Dendritic cell treated with granulocyte-macrophage colony-stimulating factor and Interleukin-4, amounts not matched to agents 40 ng/mL and 50 ng/mL, for 4 days (primary cell): ENCODE results near the gene TCF15.

ENCODE experiments used
- H3K27ac Mint-ChIP-seq: one replicate; pipeline ENCODE4 v1.8.0; 2022; ENCODE audit warnings: mild to moderate bottlenecking, mixed read lengths
- H3K27me3 Mint-ChIP-seq: one replicate; pipeline ENCODE4 v1.8.0; 2022; ENCODE audit warnings: mild to moderate bottlenecking, mixed read lengths
- H3K36me3 Mint-ChIP-seq: one replicate; pipeline ENCODE4 v1.8.0; 2022; ENCODE audit warnings: low read depth, mixed read lengths
- H3K4me1 Mint-ChIP-seq: one replicate; pipeline ENCODE4 v1.8.0; 2022; ENCODE audit warnings: low read depth, mixed read lengths
- H3K4me3 Mint-ChIP-seq: one replicate; pipeline ENCODE4 v1.8.0; 2022; ENCODE audit warnings: mild to moderate bottlenecking, moderate library complexity, mixed read lengths
- H3K9me3 Mint-ChIP-seq: one replicate; pipeline ENCODE4 v1.8.0; 2022; ENCODE audit warnings: mixed read lengths
- intact Hi-C: fragments of 100-400 bp; cut with micrococcal nuclease; formaldehyde crosslinking; loops from one replicate; pipeline ENCODE4 v1.15.0; 2022

Gene TCF15

DNA sequence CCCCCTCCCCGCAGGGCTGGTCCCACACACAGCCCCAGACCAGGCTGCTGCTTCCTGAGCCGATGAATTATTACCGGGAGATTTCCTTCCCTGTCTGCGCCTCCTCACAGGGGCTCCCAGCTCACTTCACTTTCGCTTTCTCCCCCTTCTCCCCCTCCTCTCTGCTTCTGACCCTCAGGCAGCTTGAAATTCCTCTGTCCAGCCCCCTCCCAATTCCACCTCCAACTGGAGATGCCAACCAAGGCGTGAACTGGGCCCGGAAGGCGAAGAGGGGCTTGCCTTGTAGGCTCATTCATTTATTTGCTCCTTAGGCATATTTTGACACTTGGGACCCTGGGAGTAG lies 1.7 kb upstream of the TCF15 start:
- Mint-ChIP-seq H3K9me3 (no peaks in the 10 kb centered on the region), H3K36me3 (no peaks in the 10 kb centered on the region), H3K27ac (no peak overlapping the region), H3K27me3 (peaks cover 61% of the 10 kb centered on the region), H3K4me1 (peaks cover 21% of the 10 kb centered on the region), H3K4me3 (no peak overlapping the region)
- intact Hi-C loops, result no loop called here

DNA sequence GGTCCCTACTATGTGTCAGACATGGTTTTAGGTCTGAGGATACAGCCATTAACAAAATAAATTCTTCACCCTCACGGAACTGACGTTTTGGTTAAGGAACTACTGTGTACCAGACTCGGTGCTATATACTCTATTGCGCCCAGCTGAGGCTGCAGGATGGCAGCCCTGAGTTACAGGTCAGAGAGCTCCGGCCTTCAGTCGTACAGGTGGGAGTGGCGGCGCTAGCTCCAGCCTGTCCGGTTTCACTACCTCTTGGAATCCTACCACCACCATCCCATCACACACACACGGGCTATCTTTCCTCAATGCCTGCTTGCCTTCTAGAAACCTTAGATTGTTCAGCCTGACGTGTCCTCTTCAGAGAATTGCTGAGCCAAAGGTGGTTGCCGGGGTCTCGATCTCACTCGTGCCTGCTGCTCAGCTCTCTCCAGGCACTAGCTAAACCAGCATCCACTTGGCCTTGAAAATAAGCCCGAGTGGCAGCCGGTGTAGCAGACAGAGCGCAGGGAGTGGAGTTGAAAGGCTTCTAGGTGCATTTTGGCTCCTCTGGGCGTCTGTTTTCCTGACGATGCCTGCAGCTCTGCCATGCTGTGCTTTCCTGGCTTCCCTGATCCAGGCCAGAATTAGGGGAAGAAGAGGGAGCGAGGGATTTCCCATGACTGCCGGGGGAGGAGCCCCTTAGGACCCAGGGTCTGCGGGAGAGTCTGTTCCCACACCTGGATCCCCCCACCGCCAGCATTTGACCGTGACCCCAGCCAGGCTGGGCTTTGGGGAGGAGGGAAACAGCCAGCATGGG lies 1.1 kb upstream of the TCF15 start:
- H3K27me3 Mint-ChIP-seq, result peaks cover 61% of the 10 kb centered on the region
- intact Hi-C loops, result no loop called here

DNA sequence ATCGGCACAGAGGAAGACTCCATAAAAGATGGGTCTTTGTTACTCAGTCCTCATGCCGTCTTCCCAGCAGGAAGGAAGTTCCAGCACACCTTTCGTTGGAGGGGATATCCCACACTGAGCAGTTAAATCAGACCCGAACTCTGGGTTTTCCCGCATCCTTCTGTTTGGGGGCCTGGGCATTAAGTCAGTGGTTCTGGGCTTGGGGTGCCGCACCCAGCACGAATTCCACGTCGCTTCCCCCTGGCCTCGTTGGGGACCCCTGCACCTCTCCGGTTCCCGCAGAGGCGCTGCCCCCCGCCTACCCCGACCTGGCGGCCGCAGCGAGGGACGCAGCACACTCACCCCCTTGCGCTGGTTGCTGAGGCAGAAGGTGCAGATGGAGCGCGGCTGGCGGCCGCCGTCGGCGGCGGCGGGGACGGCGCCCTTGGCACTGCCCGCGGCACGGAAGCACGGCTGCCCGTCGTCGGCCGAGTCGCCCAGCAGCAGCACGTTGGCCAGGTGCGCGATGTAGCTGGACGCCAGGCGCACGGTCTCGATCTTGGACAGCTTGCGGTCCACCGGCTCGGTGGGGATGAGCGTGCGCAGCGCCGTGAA lies 641 bp downstream of the TCF15 start:
- intact Hi-C loops, result no loop called here
- no peaks in the 10 kb centered on the region for H3K36me3 Mint-ChIP-seq
- no peaks in the 10 kb centered on the region for H3K9me3 Mint-ChIP-seq
- no peak overlapping the region for H3K4me3 Mint-ChIP-seq
- H3K27me3 Mint-ChIP-seq, result peaks cover 61% of the 10 kb centered on the region
- no peak overlapping the region for H3K27ac Mint-ChIP-seq
- H3K4me1 Mint-ChIP-seq, result peaks cover 11% of the 10 kb centered on the region

More for the DNA sequence above, 1.1 kb upstream of the TCF15 start:
- Mint-ChIP-seq H3K27ac (no peak overlapping the region), H3K4me3 (no peak overlapping the region), H3K36me3 (no peaks in the 10 kb centered on the region), H3K9me3 (no peaks in the 10 kb centered on the region), H3K4me1 (peaks cover 21% of the 10 kb centered on the region)

DNA sequence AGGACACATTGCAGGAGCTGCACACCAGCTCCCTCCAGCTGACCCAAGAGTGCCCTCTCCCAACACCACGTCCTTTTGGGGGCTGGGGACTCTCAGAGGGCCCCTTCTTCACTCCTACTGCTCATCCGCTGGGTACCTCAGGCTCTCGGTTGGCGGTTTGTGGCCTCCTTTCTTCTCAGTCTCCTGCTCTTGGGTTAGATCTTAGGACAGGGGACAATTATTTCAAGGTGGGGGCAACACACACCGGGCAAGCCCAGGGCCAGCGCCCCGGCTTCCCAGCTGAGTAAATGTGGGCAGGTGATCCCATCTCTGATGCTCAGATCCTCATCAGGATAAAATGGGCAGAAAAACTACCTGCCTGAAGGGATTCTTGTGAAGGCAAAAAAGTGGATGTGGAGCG lies 1.1 kb downstream of the TCF15 start:
- H3K27me3 Mint-ChIP-seq, result peaks cover 60% of the 10 kb centered on the region
- intact Hi-C loops, result no loop called here
- no peak overlapping the region for H3K27ac Mint-ChIP-seq
- no peaks in the 10 kb centered on the region for H3K36me3 Mint-ChIP-seq
- no peak overlapping the region for H3K4me3 Mint-ChIP-seq
- no peaks in the 10 kb centered on the region for H3K9me3 Mint-ChIP-seq
- H3K4me1 Mint-ChIP-seq, result peaks cover 11% of the 10 kb centered on the region

DNA sequence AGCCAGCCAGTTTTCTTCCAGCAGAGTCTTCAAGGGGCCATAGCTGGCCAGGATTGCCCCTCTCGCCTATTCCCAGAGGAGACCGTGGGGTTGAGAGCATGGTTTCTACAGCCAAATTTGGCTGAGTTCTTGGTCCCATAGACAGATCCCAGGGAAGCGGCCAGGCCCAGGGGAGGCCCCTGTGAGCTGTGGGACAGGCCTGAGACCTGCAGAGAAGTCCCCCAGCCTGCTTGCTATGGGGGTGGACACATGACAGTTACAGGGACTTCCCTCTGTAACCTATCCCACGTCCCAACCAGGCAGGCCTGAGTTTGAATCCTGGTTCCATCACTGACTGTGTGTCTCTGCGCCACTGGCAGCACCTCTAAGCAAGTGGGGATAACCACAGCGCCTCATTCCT lies 2.6 kb downstream of the TCF15 start:
- intact Hi-C loops, result no loop called here
- H3K27me3 Mint-ChIP-seq, result peaks cover 48% of the 10 kb centered on the region
- H3K4me1 Mint-ChIP-seq, result peaks cover 11% of the 10 kb centered on the region
- no peak overlapping the region for H3K27ac Mint-ChIP-seq
- no peak overlapping the region for H3K4me3 Mint-ChIP-seq
- H3K9me3 Mint-ChIP-seq, result no peaks in the 10 kb centered on the region
- no peaks in the 10 kb centered on the region for H3K36me3 Mint-ChIP-seq

DNA sequence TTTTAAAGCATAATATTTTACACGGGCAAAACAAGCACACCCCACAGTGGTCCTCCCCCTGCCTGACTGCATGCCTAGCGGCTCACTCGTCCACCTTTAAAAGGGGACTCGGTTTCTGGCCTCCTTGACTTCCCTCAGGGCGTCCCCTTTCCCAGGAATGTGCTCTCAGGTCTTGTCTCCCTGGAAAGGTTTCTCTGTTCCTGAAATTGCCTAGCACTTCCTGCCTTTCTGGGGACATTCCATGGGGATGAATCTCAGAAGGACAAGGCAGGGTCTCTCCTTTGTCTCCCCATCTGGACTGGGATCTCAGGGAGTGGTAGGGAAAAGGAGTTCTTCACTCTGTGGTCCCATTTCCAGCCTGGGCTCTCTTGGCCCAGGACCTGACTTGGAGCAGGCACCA lies 4.9 kb downstream of the TCF15 start:
- Mint-ChIP-seq H3K9me3 (no peaks in the 10 kb centered on the region), H3K4me1 (no peaks in the 10 kb centered on the region), H3K4me3 (no peak overlapping the region), H3K27me3 (peaks cover 27% of the 10 kb centered on the region), H3K27ac (no peak overlapping the region), H3K36me3 (no peaks in the 10 kb centered on the region)
- intact Hi-C loops, result no loop called here

DNA sequence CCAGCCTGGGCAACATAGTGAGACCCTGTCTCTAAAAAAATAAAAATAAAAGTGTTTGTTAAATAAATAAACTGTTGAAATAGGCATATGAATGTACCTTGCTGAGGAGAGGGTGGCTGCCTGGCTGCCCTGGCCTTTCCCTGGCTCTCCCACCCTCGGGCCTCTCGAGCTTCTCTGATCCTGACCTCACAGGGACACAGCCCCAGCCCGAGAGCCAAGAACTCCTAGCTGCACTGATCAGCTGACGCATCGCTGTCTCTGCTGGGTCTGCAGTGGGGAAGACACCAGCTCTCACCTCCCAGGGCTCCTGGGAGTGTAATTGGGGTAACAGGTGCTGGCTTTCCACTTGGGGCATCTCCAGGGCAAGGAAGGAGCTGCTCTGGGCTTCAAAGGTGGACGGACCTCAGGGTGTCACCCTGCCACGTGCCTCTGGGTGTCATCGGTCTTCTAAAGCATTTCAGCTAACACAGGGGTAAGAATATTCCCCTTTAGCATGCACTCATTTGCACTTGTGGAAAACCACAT lies 6.9 kb downstream of the TCF15 start:
- Mint-ChIP-seq H3K9me3 (no peaks in the 10 kb centered on the region), H3K4me3 (no peak overlapping the region), H3K36me3 (no peaks in the 10 kb centered on the region), H3K27ac (no peak overlapping the region), H3K27me3 (peaks cover 11% of the 10 kb centered on the region), H3K4me1 (no peaks in the 10 kb centered on the region)
- intact Hi-C loops, result no loop called here

DNA sequence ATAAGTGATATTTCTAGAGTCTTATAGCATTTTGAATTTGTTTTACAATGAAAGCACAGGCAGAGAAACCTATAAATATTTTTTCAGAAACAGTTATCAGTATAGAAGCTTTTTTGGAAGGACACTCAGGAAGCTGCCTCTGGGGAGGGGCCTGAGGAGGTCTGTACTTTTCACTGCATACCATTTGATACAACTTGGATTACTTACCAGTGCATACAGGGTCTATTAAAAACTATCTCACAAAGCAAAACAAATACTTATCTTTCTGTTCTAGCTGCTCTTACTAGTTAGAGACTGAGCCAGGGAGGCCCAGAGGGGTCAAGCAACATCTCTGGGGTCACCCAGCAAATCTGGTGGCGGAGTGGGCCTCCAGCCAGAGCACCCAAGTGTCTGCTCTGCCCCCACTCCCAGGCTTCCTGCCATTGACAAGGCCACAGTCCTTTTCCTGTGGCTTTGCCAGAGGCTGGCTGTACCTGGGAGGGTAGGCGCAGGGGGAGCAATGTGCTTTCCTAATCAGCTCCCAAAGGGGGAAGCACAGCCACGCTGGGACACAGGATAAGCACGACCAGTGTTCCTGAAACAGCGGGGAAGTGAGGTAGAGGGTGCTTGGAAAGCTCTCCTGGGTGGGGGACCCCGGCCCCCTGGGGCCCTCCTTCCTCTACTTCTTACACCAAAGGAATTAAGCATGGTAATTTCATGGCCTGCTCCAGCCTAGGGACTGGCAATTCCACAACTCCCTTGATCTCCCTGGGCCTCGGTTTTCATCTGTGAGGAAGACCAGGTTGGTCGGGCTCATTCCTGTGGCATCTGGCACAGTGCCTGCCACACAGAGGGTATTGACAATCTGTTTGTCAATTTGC lies 7.8 kb downstream of the TCF15 start:
- H3K4me3 Mint-ChIP-seq, result no peak overlapping the region
- peaks cover 7% of the 10 kb centered on the region for H3K27me3 Mint-ChIP-seq
- H3K36me3 Mint-ChIP-seq, result no peaks in the 10 kb centered on the region
- H3K9me3 Mint-ChIP-seq, result no peaks in the 10 kb centered on the region
- intact Hi-C loops, result no loop called here
- no peak overlapping the region for H3K27ac Mint-ChIP-seq
- H3K4me1 Mint-ChIP-seq, result no peaks in the 10 kb centered on the region

DNA sequence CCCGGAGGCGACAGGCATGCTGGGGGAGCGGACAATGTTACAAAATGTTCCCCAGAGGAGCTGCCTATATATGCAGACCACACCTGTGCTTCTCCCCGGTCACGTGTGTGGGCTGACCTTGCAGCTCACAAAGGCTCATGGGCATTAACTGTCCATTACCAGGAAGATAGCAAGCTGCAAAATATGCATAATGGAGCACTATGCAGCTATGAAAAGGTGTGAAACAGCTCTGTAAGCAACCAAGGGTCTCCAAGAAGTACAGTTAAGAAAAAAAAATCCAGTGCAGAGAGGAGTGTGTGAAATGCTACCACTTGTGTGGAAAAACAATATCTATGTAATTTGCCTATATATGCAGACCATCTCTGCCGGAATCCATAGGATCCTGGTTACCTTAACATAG lies 9.4 kb downstream of the TCF15 start:
- peaks cover 1% of the 10 kb centered on the region for H3K27me3 Mint-ChIP-seq
- no peaks in the 10 kb centered on the region for H3K9me3 Mint-ChIP-seq
- H3K27ac Mint-ChIP-seq, result no peak overlapping the region
- H3K4me3 Mint-ChIP-seq, result no peak overlapping the region
- intact Hi-C loops, result no loop called here
- H3K4me1 Mint-ChIP-seq, result no peaks in the 10 kb centered on the region
- no peaks in the 10 kb centered on the region for H3K36me3 Mint-ChIP-seq

DNA sequence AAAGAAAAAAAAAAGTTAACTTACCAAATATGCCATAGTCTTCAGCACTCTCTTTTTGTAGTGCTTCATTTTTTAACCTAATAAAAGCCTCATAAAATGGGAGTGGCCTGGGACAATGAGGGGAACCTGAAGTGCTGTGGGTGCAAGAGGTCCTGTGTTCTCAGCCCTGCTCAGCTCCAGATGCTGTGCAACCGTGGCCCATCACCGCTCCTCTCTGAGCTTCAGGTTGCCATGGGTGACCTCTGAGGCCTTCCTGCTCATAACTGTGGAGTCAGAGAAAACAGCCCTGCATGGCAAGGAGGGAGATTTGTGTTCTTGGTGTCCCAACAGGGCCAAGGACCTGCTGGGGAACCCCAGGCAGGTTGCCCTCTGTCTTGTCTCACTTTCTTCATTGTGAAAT lies 10.0 kb downstream of the TCF15 start:
- intact Hi-C loops, result no loop called here
- Mint-ChIP-seq H3K27me3 (peaks cover 4% of the 10 kb centered on the region), H3K27ac (no peak overlapping the region), H3K4me3 (no peak overlapping the region), H3K36me3 (no peaks in the 10 kb centered on the region), H3K9me3 (no peaks in the 10 kb centered on the region), H3K4me1 (no peaks in the 10 kb centered on the region)

DNA sequence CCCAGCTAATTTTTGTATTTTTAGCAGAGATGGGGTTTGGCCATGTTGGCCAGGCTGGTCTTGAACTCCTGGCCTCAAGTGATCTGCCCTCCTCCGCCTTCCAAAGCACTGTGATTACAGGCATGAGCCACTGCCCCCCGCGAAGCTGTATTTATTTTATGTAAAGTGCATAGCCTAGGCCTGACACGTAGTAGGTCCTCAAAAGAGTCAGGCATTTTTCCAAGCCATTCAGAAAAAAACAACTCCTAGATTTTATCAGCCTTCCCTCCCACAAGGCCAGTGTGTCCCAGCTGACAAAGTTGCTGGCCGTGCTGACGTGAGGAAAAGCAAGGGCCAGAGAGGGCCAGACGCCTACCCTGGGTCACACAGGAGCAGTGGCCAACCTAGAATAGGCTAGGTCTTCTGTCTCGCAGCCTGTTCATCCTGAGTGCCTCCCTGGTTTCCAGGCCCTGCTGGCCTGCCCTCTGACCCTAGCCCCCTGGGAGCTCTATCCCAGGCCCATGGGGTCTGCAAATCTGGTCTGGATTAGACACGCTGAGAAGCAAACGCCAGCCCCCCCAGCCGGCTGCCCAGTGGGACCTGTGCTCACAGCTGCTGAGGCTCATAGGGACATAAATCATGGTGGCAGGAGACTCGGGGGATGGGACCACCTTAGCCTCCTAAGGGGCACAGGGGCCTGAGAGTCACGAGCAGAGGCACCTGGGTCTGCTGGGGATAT lies 11.8 kb downstream of the TCF15 start:
- Mint-ChIP-seq H3K27ac (no peak overlapping the region), H3K36me3 (no peaks in the 10 kb centered on the region), H3K4me1 (no peaks in the 10 kb centered on the region), H3K9me3 (no peaks in the 10 kb centered on the region), H3K27me3 (peaks cover 5% of the 10 kb centered on the region), H3K4me3 (no peak overlapping the region)
- intact Hi-C loops, result no loop called here

DNA sequence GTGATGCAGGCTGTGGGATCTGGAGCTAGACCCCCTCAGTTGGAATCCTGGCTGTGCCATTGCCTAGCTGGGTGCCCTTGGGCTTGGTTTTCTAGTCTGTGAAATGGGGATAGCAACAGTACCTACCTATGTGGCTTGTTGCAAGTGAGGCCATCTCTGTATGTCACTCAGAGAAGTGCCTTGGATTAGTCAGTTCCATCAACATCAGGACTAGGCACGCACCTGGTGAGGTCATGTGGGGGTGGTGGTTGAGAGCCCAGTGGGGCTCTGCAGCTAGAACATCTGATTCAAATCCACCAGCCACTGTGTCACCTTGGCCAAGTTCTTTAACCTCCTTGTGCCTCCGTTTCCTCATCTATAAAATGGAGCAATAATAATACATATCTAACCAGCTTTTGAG lies 12.5 kb downstream of the TCF15 start:
- no peaks in the 10 kb centered on the region for H3K36me3 Mint-ChIP-seq
- H3K27me3 Mint-ChIP-seq, result peaks cover 4% of the 10 kb centered on the region
- H3K4me3 Mint-ChIP-seq, result no peak overlapping the region
- no peak overlapping the region for H3K27ac Mint-ChIP-seq
- H3K9me3 Mint-ChIP-seq, result no peaks in the 10 kb centered on the region
- no peaks in the 10 kb centered on the region for H3K4me1 Mint-ChIP-seq
- intact Hi-C loops, result no loop called here

DNA sequence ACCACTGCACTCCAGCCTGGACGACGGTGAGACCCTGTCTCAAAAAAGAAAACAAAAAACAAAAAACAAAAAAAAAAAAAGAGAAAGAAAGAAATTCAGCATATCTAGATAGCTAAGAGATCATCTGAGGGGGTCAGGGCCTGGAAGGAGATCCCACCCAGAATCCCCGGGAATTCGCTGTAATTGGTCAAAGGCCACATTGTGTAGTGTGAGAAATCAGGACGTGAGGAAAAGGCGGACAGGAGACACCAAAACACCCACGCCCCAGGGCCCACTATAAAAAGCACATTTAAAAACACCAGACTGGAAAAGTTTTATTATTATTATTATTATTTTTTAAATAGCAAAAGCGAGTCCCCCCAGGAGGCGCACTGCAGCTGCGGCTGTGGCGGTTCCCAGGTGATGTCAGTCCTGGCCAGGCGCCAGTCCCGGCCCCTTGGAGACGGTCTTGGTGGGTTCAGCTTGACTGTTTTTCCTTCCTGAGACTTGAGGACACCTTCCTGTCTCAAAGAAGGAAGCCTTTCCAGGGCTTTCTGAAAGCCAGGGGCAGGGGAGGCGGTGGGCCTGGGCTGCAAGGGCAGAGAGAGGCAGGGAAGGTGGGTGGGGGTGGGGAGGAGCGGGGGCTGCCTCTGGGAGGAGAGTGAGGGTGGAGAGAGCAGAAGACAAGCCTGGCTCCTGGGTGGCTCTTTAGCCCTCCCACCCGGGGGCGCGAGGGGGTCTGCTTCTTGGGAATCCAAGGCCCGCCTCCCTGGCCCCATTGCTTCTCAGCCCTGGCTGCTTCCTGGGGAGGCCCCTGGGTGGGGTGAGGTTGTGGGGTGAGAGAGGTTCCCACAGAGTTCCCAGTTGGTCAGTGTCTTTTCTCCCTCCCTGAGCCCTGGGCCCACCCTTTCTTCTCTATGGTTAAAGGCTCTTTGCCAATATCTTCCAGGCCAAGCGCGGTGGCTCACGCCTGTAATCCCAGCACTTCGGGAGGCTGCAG lies 14.5 kb downstream of the TCF15 start:
- intact Hi-C loops, result no loop called here
- H3K4me1 Mint-ChIP-seq, result no peaks in the 10 kb centered on the region
- H3K27ac Mint-ChIP-seq, result no peak overlapping the region
- no peak overlapping the region for H3K4me3 Mint-ChIP-seq
- H3K27me3 Mint-ChIP-seq, result peaks cover 11% of the 10 kb centered on the region
- no peaks in the 10 kb centered on the region for H3K9me3 Mint-ChIP-seq
- no peaks in the 10 kb centered on the region for H3K36me3 Mint-ChIP-seq
